D721Med (cell line): ENCODE data around the gene RAI14.
"Not testable (repeated sequence)": the region's sequence is repeated elsewhere in the genome, so short reads cannot be mapped to it uniquely, and the experiment has no call there.

ENCODE experiments used
- DNase-seq: peaks from one replicate; pipeline ENCODE4 v3.0.0; 2011; ENCODE audit warnings: low spot score; ENCODE audit not compliant: insufficient read length
- FAIRE-seq: peaks from 2 replicates; lab custom pipeline; 2011; peaks lifted over from hg19 to GRCh38; lab: Jason Lieb, UNC
- TF ChIP-seq, protein P1 (sequence below): IDR thresholded peaks from 2 replicates; pipeline ENCODE4 v1.5.1; 2012; ENCODE audit warnings: mild to moderate bottlenecking, control low read depth; ENCODE audit not compliant: insufficient read depth; ENCODE audit errors: missing control alignments

Gene RAI14

DNA sequence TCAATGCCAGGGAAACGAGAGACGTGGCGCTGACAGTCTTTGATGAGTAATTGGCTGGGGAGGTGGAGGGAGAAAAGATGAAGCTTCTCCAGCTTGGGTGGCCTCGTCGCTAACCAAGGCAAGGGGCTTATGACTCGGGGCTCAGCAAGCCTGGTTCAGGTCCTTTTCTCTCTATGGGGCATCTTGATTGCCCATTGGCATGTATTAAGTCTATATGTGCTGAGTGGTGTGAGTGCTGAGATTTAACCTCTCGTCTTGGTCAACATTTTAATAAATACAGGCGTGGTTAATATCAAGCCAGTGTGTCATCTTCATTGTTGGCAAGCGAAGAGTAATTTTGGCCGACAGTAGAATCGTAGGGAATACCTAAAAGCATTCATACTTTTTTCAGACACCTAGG, 85.9 kb downstream of the RAI14 start:
- FAIRE-seq (no peak), DNase-seq (no peak)
- TF ChIP-seq, protein P1, sequence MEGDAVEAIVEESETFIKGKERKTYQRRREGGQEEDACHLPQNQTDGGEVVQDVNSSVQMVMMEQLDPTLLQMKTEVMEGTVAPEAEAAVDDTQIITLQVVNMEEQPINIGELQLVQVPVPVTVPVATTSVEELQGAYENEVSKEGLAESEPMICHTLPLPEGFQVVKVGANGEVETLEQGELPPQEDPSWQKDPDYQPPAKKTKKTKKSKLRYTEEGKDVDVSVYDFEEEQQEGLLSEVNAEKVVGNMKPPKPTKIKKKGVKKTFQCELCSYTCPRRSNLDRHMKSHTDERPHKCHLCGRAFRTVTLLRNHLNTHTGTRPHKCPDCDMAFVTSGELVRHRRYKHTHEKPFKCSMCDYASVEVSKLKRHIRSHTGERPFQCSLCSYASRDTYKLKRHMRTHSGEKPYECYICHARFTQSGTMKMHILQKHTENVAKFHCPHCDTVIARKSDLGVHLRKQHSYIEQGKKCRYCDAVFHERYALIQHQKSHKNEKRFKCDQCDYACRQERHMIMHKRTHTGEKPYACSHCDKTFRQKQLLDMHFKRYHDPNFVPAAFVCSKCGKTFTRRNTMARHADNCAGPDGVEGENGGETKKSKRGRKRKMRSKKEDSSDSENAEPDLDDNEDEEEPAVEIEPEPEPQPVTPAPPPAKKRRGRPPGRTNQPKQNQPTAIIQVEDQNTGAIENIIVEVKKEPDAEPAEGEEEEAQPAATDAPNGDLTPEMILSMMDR = no peak

DNA sequence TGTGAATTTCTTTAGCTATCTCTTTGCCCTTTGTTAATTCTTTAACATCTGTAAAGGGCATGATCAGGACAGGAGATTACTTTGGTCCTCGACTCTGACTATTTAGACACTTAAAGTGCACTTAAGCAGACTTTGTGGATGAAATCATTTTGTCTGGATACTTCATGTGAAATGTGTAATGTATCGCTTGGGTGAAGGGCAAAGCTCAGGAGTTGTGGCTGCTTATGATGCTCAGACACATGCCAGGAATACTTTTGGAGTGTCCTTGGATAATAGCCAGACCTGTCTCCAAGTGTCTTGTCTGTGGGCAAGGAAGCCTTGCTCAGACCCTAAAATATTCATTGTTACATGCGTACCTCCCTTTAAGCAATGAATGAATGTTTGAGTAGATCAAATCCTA, 87.8 kb downstream of the RAI14 start:
- TF ChIP-seq, protein P1 = no peak
- no peak for DNase-seq
- FAIRE-seq = no peak

- DNase-seq = no peak
- TF ChIP-seq, protein P1 = no peak
- FAIRE-seq = no peak
Observed at GRCh38 chr5:34748431-34748830, 92.3 kb downstream of the RAI14 start.

GRCh38 chr5:34749431-34749873, 93.3 kb downstream of the RAI14 start:
- DNase-seq = no peak
- no peak for FAIRE-seq
- TF ChIP-seq, protein P1 = no peak

- no peak for FAIRE-seq
- DNase-seq = no peak
- TF ChIP-seq, protein P1 = no peak
Observed at GRCh38 chr5:34750206-34750605, 94.1 kb downstream of the RAI14 start.

DNA sequence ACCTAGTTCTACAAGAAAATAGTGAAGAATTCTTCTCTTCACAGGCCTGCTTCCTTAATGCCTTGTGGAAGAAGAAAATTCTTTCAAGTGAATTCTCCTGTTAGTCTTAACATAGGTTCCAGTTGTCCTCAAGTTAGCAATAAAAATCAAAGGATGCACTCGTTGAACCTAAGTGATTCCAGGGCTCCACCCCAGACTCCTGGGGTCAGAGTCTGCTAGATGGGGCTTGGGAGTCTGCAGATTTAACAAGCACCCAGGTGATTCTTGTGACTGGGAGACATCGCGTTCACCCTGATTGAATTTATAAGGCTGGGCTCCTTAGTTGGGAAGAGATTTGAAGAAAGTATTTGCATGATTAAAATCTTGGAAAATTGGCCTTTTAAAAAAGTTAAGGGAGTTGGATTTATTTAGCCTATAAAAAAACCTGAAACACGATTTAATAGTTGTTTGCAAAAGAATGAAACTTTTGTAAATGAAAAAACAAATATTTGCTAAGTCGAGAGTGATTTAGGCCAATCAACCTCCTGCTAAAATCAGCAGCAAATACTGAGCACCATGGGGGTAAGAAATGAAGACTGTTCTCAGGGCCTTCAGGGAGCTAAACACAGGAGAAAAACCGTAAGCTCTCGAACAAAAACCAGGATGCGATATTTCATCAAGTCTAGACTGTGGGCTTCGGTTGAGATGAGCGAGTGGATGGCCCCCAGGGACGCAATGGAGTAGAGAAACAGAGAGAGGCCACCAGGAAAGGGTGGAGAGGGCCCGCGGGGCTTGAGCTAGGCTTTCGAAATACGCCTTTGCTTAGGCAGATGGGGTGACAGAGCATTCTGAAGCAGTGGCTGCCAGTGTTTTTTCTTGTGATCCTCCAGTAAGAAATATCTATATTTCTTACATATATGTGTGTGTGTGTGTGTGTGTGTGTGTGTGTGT, 95.9 kb downstream of the RAI14 start:
- TF ChIP-seq, protein P1 = no peak
- FAIRE-seq = no peak
- no peak for DNase-seq

DNA sequence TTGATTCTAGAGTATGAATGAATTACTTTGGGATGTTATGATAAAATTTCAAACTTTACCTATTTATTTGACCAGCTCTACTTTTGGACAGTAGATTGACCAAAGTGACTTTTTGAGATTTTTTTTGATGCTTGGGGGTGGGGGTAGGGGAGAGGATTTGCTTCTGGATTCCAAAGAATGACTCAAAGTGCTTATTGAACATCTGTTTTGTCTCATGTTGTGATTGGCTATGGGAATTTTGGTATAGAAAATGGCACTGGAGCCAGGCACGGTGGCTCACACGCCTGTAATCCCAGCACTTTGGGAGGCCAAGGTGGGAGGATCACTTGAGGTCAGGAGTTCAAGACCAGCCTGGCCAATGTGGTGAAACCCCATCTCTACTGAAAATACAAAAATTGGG, 97.1 kb downstream of the RAI14 start:
- FAIRE-seq, DNase-seq: not testable (repeated sequence)
